Measurements from ENCODE around the gene SNRPD2. TPM values are rescaled to one million over a fixed set of nuclear protein-coding genes. Genes with fewer than 3 reads are reported as not detected.

The SNRPD2 gene
- total RNA-seq, 1 experiment from 2014 or later: 793 TPM

DNA sequence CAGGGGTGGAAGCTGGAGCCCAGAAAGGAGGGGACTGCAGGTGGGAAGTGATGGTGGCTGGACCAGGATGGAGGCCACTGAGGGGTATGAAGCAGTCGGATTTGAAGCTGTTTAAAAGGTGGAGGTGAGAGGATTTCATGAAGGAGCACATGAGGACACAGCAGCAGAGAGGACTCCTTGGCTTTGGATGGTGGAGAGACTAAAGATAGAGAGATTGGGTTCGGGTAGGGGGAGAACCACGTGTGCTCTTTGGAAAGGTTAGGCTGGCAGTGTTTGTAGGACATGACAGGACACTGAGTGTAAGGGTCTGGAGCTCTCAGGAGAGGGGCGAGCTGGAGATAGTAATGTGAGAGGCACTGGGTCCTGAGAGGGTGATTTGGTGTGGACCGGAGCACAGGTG is 8.8 kb downstream of the SNRPD2 start:
- Mint-ChIP-seq H3K4me3 (peak overlapping the region in 1 of 2 experiments; percentile 15; a peak in 2 of 5 replicates), H3K27ac (peak overlapping the region in 1 of 3 experiments; percentile 9; a peak in 1 of 7 replicates), H3K4me1 (peaks cover 6 to 17% of the 10 kb centered on the region in 2 experiments), H3K27me3 (ENCODE audit: low read depth) (peaks cover 30% of the 10 kb centered on the region), H3K36me3 (ENCODE audit: insufficient read depth in 1 of 3, low read depth in 3 of 3) (peaks cover 22 to 36% (median 34%) of the 10 kb centered on the region in 3 experiments; a peak in 6 of 7 replicates), H3K9me3 (no peaks in the 10 kb centered on the region)
- no peak overlapping the region for H3K56ac ChIP-seq (ENCODE audit: insufficient read length, low read depth, low read length)
- TF ChIP-seq, protein P1, sequence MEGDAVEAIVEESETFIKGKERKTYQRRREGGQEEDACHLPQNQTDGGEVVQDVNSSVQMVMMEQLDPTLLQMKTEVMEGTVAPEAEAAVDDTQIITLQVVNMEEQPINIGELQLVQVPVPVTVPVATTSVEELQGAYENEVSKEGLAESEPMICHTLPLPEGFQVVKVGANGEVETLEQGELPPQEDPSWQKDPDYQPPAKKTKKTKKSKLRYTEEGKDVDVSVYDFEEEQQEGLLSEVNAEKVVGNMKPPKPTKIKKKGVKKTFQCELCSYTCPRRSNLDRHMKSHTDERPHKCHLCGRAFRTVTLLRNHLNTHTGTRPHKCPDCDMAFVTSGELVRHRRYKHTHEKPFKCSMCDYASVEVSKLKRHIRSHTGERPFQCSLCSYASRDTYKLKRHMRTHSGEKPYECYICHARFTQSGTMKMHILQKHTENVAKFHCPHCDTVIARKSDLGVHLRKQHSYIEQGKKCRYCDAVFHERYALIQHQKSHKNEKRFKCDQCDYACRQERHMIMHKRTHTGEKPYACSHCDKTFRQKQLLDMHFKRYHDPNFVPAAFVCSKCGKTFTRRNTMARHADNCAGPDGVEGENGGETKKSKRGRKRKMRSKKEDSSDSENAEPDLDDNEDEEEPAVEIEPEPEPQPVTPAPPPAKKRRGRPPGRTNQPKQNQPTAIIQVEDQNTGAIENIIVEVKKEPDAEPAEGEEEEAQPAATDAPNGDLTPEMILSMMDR (conservative IDR thresholded peaks at IDR 0.05): no peak
- H3K79me1 ChIP-seq (ENCODE audit: insufficient read depth, low read depth, low read length, poor library complexity, severe bottlenecking): no peaks in the 10 kb centered on the region
- H2BK20ac ChIP-seq (ENCODE audit: low read depth, low read length, poor library complexity, severe bottlenecking): no peak overlapping the region
- H3K23ac ChIP-seq (ENCODE audit: insufficient read length, low read depth, low read length): no peak overlapping the region
- H4K5ac ChIP-seq (ENCODE audit: insufficient read length, low read depth, low read length): no peak overlapping the region
- H3K9ac ChIP-seq (ENCODE audit: extremely low read depth, insufficient read length, low read length): no peak overlapping the region
- H2AK5ac ChIP-seq (ENCODE audit: insufficient read length, low read length): no peak overlapping the region
- H3K4me2 ChIP-seq (ENCODE audit: insufficient read depth, insufficient read length, low read length): no peak overlapping the region
- no CpG with 5 or more reads among the region's 5 CpGs for WGBS (ENCODE audit: extremely low coverage, insufficient read length, low lambda C conversion rate)
- no peak overlapping the region for H2BK15ac ChIP-seq (ENCODE audit: low read depth, low read length)
- H3K18ac ChIP-seq (ENCODE audit: insufficient read length, low read depth, low read length): no peak overlapping the region
- H4K91ac ChIP-seq (ENCODE audit: insufficient read length, low read depth, low read length): no peak overlapping the region
- H3K9me3 ChIP-seq (ENCODE audit: control insufficient read depth, low read depth, low read length): no peaks in the 10 kb centered on the region
- H3K4me1 ChIP-seq (ENCODE audit: insufficient read depth, low read length): no peaks in the 10 kb centered on the region
- no peak overlapping the region for H2BK120ac ChIP-seq (ENCODE audit: low read depth, low read length, poor library complexity, severe bottlenecking)
- no peaks in the 10 kb centered on the region for H3K27me3 ChIP-seq (ENCODE audit: insufficient read depth, low read length)
- no peak overlapping the region for H2BK12ac ChIP-seq (ENCODE audit: insufficient read length, low read depth, low read length)
- H3T11ph ChIP-seq (ENCODE audit: low read length): no peak overlapping the region
- H2BK5ac ChIP-seq (ENCODE audit: insufficient read length, low read length): no peak overlapping the region
- no peak overlapping the region for H3K27ac ChIP-seq (ENCODE audit: insufficient read length, low read depth, low read length)
- H3K4ac ChIP-seq (ENCODE audit: low read depth, low read length): no peak overlapping the region
- H3K79me2 ChIP-seq (ENCODE audit: insufficient read depth, low read length): no peaks in the 10 kb centered on the region
- no peak overlapping the region for H2AFZ ChIP-seq (ENCODE audit: low read length)
- H4K8ac ChIP-seq (replicated peaks; ENCODE audit: insufficient read length, low read depth, low read length): no peak overlapping the region
- H3K23me2 ChIP-seq (ENCODE audit: insufficient read length, low read depth, low read length, poor library complexity, severe bottlenecking): peaks cover 3% of the 10 kb centered on the region
- H4K20me1 ChIP-seq (ENCODE audit: control insufficient read depth, insufficient read depth, insufficient read length): no peaks in the 10 kb centered on the region
- no peak for DNase-seq
- no peak overlapping the region for H3K14ac ChIP-seq (ENCODE audit: insufficient read depth, low read length)

Data from H9 (cell line).